RPMI7951 (cell line): Measurements from ENCODE around the gene GSDME. TPM values are rescaled to one million over a fixed set of nuclear protein-coding genes. Genes with fewer than 3 reads are reported as not detected.
"Not testable (repeated sequence)": the region's sequence is repeated elsewhere in the genome, so short reads cannot be mapped to it uniquely, and the experiment has no call there.

ENCODE experiments used
- DNase-seq: peaks from one replicate; pipeline ENCODE4 v3.0.0-alpha.2; 2012; ENCODE audit warnings: low read depth
- total RNA-seq: library from RNA; depleted of rRNA; stranded (reverse); fragments of >200 nt; shearing (Covaris generic); gene quantifications from 2 replicates; pipeline ENCODE4 v1.2.3, GENCODE V29; 2014

Gene GSDME
- total RNA-seq, 1 experiment from 2014 or later, result 20.2 TPM

- no peak for DNase-seq
Observed at GRCh38 chr7:24742506-24743162, 14.6 kb downstream of the GSDME start.

- peak; percentile 93 for DNase-seq
Observed at GRCh38 chr7:24741679-24742505, 15.4 kb downstream of the GSDME start.

- DNase-seq, result no peak
Observed at GRCh38 chr7:24740871-24741270, 16.4 kb downstream of the GSDME start.

- no peak for DNase-seq
Observed at GRCh38 chr7:24739306-24739705, 18.0 kb downstream of the GSDME start.

- no peak for DNase-seq
Observed at GRCh38 chr7:24738577-24738976, 18.7 kb downstream of the GSDME start.

GRCh38 chr7:24737281-24737680, 20.0 kb downstream of the GSDME start:
- DNase-seq, result no peak

- not testable (repeated sequence) for DNase-seq
Observed at GRCh38 chr7:24735594-24735993, 21.7 kb downstream of the GSDME start.

- DNase-seq, result no peak
Observed at GRCh38 chr7:24734306-24734705, 23.0 kb downstream of the GSDME start.

GRCh38 chr7:24733414-24734060, 23.7 kb downstream of the GSDME start:
- DNase-seq, result no peak

GRCh38 chr7:24732646-24733413, 24.4 kb downstream of the GSDME start:
- DNase-seq, result peak; percentile 73

GRCh38 chr7:24731313-24731712, 26.0 kb downstream of the GSDME start:
- no peak for DNase-seq

GRCh38 chr7:24730018-24730369, 27.3 kb downstream of the GSDME start:
- no peak for DNase-seq

- DNase-seq, result no peak
Observed at GRCh38 chr7:24729365-24730017, 27.8 kb downstream of the GSDME start.

GRCh38 chr7:24728503-24729364, 28.5 kb downstream of the GSDME start:
- peak; percentile 15 for DNase-seq

- no peak for DNase-seq
Observed at GRCh38 chr7:24728121-24728500, 29.2 kb downstream of the GSDME start.

- DNase-seq, result no peak
Observed at GRCh38 chr7:24727154-24728120, 29.8 kb downstream of the GSDME start.

GRCh38 chr7:24725554-24726241, 31.6 kb downstream of the GSDME start:
- no peak for DNase-seq

- DNase-seq, result no peak
Observed at GRCh38 chr7:24724451-24725190, 32.6 kb downstream of the GSDME start.
